NT2/D1 (cell line): ENCODE data around the gene ADAMTS10.

Source experiments
- SUZ12 ChIP-seq: IDR thresholded peaks from 2 replicates; pipeline ENCODE4 v1.6.1; 2011; ENCODE audit not compliant: insufficient read length, insufficient read depth; ENCODE audit errors: extremely low read depth
- ZNF274 ChIP-seq: IDR thresholded peaks from 2 replicates; pipeline ENCODE4 v1.6.1; 2011; ENCODE audit warnings: mild to moderate bottlenecking, low read depth, low read length

- TF ChIP-seq ZNF274 (no peak), SUZ12 (no peak)
Measured at GRCh38 chr19:8596168-8596567, 14.3 kb downstream of the ADAMTS10 start.
